Renal cortical epithelial cell (primary cell): ENCODE results near the gene C4orf51. TPM values are rescaled to one million over a fixed set of nuclear protein-coding genes. Genes with fewer than 3 reads are reported as not detected.

Source experiments
- DNase-seq: peaks from one replicate; pipeline ENCODE4 v3.0.0-alpha.2; 2011; ENCODE audit warnings: low read depth
- total RNA-seq: library from RNA; depleted of rRNA; stranded (reverse); fragments of >200 nt; gene quantifications from 2 replicates; pipeline ENCODE4 v1.2.3, GENCODE V29; 2014

C4orf51 gene
- total RNA-seq, 1 donor from 2014 or later: not detected

DNA sequence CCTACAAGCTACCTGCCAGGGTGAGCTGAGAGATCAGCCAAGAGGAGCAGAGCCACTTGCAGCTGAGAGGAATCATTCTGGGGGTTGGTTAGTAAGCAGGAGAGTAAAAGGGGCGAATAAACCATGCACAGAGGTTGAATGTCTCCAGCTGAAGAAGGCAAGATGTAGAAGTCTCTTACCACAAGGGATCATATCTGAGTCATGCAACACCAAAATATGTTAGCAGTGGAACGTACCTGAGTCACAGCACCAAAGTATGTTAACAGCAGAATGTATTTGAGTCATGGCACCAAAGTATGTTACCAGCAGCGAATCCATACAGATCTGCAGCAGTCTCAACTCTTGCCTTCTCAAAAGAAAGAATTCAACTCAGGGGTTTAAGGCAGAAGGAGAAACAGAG, 29.9 kb downstream of the C4orf51 start:
- DNase-seq: peak; percentile 93

DNA sequence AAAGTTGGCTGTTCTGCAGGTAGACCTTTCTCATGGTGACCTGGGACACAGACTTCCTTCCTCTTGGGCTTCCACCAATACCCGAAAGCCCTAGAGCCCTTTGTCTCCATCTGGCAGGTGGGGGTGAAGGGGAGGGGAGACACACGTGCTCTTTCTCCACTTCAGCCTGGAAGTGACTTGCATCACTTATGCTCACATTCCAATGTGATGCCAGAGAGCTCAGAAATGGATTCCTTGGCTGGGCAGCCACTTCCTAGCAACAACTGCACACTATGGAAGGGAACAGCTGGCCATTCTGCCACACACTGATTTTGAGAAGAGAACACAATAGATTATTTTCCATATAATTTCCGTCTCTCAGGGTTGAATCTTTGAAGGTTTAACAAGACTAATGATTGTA, 36.3 kb downstream of the C4orf51 start:
- peak; percentile 58 for DNase-seq

DNA sequence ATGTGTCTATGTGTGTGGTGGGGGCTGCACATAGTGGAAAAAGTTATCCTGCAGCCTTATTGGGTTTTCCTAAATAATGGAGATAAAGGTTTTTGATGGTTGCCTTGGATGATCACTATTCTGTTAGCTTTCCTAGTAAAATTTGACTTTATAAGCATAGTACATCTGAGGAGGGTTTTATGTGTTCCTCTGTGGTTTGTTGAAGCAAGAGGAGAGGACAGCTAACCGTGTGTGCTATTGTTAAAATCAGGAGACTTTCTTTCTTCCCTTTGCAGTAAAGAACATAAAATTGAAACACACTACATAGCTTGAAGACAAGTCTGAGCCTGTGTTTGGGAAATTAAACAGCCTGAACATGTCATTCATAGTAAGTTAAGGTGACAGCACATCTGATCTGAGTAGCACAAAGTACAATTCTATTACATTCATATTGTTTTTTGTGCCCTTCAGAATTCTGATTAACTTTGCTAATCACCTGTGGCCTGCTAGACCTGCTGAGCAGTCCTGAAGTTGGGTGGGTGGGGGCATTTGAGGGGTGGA, 36.8 kb downstream of the C4orf51 start:
- no peak for DNase-seq

DNA sequence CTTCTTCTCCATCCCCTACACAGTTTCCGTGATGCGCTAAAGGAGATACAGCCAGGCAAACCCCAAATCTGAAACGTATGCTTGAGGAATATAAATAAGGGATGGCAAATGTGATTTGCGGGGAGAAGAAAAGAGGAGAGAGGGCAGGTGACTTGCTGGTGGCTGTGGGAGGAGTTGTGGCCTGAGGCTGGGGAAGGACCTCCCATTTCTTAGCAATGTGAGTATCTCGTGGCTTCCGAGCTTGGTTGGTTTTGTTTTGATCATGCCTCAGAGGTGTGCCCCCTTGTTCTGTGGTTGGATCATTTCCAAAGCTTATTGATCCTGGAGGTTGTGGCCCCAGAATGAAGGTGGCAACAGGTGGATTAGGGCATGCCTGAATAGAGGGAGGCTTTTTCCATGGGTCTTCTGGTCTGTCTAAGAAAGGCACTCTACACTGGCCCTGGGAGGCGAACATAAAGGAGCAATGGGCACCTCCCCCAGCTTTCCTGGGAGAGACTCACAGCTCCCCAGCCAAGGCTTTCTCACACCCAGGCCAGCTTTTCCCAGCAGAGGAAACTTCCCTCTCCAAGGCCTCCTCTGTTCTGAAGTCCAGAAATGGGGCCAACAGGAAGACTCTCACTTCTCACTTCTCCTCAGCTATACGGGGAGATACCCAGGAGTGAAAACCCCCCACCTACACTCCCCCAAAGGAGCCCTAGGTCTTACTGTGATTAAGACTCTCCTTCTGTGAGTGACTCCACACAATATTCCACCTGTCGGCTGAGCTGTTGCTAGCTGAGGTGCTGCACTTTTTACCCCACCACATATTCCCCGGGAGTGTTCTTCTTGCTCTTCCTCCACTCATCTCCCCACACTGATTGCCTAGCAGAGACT, 40.0 kb downstream of the C4orf51 start:
- DNase-seq: peak; percentile 64

DNA sequence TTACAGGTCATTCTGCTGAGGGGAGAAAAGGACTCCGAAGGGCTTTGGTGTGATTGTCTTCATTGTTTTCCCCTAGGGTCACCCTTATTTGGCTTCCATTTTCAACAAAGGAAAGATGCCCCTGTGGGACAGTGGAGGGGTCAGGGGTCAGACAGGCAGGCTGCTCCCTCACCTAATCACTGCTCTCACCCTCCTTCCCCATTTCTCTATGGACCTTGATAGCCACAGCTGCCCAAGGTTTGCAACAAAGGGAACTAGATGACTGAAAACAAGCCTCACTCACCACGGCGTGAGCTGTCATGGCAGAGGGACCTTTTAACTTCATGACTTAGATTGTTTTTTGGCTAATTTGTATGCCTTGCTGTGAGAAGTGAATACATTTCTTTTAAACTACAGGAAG, 40.7 kb downstream of the C4orf51 start:
- no peak for DNase-seq

DNA sequence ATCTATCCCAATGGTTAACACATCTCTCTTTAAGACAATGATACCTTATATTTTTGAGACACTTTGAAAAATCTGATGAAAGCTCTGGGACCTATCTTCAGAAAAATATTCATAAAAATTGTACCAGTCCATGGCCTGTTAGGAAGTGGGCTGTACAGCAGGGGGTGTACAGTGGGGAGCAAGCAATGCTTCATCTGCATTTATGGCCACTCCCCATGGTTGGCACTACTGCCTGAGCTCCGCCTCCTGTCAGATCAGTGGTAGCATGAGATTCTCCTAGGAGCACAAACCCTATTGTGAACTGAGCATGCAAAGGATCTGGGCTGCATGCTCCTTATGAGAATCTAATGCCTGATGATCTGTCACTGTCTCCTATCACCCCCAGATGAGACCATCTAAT, 42.6 kb downstream of the C4orf51 start:
- DNase-seq: no peak

DNA sequence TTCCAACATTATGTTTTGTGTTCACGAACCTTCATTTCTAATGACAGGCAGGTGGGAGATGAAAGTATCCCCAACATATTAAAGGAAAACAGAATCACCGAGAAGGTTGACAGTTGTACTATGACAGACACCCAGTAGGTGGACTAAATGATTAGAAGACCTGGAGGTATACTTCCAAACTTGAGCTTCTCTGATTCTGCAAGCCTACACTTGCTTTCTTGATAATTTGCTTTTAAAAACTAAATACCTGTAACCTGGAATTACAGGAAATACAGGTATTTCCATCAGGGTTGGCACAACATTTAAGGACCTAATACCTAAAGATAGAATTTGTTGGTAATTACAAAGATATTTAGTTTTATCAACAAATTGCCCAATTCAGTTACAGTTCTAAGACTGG, 43.4 kb downstream of the C4orf51 start:
- DNase-seq: no peak

DNA sequence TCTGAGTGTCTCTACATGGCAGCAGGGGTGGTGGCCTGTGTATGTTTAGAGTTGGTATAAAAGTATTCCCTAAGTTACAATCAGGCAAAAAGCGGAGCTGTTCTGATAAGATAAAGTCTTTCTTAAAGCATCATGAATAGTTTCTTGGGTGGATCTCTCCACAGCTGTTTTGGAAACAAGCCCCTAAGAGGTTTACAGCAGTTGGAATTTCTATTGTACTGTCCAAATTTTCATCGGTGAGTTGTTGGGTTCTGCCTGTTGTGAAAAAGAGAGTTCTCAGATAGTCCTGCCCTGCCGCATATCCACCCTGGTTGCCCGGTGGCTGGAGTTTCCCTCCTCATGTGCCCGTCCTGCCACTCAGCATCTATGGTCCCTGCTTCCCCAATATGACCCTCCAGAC, 50.1 kb downstream of the C4orf51 start:
- DNase-seq: no peak

DNA sequence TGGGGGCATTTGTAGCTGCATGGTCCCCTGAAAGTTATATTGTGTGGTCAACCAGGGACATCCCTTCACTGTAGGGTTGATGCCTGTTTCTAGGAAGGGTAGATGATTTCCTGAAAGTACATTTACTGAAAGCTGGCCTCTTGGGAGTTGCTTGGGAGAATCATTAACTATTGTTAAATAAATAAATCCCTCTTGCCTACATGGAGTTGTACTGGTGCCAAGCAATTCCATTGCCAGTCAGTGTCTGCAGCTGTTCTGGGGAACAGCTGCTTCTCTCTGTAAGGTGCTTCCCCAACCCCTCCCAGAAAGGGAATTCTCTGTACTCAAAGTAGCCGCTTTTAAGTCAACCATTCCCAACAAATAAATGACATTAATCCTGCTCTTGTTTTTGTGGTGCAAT, 51.1 kb downstream of the C4orf51 start:
- peak; percentile 98 for DNase-seq

DNA sequence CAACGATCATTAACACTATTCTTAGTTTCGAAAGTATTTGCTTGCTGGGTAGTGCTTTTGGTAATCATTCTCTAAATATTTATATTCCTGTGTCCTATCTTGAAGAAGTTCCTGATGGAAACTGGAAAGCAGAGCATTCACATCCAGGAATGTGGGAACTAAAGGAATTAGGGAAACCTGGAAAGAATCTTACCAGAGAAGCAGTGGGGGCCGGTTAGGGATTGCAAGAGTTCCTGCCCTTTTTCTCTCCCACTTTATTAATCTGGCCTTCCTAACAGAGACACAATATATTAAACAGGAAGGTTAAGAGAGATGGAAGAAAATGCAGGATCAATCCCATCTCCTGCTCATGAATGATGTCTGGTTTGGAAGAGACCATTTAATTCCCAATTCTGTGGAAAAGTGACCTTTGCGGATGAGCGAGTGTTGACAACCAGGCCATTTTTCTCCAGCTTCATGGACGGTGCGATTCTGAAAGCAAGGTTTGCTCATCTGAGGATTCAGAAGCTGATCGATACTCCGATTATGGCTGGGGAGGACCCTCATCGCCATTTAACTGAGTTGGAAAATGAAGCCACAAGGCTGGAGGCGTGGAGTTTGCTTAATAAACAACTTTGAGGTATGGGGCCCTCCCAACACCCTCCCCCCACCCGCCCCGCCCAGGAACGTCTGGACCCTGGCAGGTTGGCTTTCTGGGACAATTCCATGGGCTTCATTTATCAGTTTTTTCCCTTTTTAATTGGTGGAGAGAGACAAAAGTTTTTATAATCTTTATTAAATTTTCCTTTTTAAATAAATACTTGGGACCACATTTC, 52.3 kb downstream of the C4orf51 start:
- DNase-seq: peak; percentile 35

DNA sequence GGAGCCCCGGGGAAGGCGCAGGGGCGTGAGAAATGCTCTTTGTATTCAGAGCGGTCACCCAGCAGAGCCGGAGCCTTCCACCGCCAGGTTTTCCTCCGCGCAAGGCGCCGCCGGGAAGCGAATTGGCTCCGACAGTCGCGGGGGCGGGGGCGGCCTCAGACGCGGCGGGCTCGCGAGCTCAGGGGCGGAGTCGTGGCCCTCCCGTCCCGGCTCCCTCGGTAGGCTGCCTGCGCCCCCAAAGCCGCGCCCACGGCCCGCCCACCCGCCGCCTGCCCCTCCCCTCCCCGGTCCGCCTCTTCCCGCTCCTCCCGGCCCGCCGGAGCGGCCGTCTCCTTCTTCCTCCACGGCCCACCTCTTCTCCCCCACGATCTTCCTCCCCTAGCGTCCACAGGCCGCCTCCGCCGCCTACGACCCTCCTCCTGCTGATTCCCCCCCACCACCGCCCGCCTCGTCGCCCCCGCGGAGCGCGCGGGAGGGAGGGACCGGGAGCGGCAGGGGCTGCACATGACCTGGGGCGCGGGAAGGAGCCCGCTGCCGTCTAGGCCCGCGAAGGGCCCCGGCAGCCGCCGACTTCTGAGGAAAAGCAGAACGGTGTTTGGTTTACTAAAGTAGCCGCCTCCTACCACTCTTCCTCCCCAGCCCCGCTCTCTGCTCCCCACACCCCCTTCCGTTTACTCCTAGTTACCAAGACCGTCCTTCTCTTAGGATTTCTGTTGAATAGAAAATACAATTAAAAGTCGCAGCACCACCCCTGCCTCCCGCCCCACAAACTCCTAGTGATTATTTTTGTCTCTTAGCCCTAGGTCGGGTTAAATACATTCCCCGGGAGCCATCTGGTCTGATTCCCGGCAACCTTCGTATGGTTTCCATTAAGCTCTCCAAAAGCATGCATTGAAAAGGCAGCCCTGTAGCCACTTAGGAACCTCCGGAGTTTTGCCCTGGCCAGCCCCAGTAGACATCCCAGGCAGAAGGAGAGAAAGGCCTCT, 53.2 kb downstream of the C4orf51 start:
- peak; percentile 74 for DNase-seq

DNA sequence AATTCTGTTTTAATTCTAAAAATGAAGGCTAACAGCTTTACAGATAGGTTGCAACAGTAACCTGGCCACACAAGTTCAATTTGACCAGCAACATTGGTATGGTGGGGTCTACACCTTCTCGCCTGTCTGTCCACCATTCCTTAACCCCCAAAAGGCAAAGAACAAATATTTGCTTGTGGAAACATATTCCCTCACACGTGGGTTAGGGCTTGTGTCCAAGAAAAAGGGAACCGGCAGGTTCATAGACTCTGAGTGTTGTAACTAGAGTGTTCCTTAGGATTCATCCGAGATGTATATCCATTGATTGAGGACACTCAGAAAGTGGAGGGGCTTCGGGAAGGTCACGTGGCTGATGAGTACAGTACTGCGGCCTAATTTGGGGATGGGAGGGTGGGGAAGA, 54.1 kb downstream of the C4orf51 start:
- DNase-seq: peak; percentile 28

DNA sequence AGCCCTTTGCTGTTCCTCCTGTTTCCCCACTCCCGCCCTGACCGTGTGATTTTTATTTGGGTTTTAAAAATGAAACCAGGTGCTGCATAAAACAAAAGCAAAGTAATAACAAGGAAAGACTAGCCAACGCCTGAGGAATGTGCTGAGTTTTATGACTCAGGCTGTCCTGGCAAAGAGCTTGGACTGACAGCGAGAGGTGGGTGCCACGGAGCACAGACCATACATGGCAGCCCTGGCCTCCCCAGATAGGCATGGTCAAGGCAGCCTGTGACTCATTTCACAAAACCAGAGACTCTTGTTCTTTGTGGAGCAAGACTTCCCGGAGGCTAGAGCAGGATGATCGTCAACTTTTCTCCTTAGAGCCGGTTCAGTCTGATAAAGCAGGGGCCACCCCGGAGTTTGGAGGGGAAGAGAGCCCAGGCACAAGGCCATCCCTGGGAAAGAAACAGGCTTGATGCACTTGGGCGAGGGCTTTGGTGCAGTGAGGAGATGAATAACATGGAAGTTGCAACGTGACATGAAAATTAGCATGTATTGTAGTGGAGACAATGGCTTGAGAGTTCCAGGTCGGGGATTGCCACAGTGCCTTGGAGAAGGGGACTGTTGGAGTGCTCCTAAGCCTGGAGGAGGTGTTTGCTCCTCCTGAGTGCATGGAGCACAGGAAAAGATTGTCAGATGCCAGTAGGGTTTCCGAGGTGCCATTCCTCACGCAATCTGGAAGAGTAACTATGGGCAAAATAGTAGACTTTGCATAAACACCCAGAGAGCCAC, 54.8 kb downstream of the C4orf51 start:
- peak; percentile 99 for DNase-seq

DNA sequence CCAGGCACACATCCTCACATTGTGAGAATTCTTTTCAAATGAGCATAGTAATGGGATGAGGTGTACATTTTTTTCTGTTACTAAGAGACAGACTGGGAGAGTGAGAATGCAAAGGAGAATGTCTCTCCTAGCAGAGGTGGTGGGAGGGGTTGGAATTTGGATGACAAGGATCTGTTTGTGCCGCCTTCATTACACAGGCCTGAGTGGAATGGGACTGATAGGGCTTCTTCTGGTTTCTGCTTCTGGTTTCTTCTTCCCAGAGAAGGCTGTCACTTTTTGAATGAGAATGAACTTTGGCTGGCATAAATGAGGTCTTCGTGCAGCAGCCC, 55.4 kb downstream of the C4orf51 start:
- peak; percentile 99 for DNase-seq

DNA sequence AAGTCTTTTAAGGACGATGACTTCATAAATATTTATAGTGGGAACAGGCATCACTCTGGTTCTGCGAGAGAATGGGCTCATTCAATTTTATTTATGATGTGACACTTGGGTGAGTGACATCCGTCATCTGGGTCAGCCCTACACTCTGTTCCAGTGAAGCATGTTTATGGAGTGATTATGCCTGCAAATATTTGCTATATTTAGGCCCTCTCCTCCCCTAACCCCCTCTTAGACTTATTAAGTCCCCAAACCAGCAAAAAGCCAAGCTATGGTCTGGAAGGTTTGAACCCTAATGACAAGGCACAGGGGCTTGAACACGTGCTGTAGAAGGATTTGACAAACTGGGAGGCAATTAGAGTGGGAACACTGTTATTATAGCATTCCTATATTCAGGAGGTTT, 55.9 kb downstream of the C4orf51 start:
- DNase-seq: no peak

DNA sequence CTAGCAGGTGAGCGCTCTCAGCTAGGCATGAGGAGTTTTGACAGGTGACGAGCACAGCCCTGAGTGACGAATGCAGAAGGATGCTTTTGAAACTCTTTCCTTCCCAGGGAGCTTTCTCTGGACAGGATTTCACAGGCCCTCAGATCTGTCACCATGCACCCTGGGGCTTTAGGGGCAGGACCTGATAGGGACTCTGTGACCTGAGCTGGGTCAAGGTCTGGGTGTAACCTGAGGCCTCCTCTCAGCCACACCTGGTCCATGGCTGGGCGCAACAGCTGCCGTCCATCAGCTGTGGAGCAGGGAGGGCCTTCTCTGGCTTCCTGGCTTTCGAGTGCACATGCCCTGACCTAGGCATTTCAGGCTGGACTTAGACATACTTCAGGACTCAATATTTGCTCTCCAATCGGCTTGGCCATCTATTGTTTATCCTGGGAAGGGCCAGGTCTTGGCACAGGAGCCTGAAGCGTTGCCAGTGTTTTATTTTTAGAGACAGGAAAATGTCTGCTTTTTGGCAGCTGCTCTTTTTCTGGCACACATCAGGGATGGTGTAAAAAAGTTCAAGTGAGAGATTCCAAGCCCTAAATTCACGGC, 56.4 kb downstream of the C4orf51 start:
- DNase-seq: no peak

DNA sequence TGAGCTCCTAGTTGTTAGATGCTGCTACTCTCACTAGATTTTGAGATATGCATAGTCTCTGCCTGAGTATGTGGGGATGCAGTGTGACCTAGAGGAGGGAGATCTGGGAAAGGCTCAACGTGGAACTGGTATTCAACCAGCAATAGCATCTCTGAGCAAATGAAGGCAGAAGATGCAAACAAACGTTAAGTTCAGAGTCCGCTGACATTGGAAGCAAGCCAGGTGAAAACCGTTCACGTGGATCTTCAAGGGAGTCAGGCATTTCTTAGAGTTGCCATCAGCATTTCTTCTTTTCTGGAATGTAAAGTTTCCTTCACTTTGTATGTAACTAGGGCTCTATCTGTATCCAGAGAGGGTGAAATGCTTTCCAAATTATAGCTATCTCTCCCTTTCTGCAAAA, 59.9 kb downstream of the C4orf51 start:
- DNase-seq: peak; percentile 78

DNA sequence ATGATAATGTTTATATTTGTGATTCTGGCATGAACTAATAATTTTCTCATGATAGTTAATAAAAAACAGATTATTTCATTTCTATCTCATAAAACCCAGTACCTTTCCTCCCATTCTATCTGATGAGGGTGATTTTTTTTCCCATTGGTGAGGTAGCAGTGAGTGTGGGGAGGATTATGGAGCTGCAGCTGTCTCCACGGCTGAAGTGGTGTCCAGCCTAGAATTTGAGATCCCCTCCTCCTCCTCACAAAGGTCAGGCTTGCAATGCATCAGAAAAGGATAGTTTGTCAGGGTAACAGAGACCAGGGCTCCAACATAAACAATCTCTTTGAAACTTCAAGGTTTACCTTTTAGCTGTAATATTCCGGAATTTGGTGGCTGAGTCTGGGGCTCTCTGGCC, 60.9 kb downstream of the C4orf51 start:
- no peak for DNase-seq

DNA sequence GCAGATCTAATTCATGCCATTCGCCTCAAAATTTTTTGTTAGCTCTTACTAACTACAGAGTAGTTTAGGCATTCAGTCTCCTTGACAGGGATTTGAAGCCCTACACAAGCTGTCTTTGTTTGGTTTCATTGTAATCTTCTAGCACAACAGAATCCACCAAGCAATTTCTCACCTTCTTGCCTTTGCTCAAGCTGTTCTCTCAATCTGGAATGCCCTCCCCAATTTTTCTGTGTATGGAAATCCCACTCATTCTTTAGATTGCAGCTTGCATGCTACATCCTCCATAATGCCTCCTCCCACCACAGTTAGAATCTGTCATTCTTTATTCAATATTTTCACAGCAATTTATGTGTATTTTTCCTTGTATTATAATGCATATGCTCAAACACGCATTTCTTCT, 63.7 kb downstream of the C4orf51 start:
- no peak for DNase-seq

DNA sequence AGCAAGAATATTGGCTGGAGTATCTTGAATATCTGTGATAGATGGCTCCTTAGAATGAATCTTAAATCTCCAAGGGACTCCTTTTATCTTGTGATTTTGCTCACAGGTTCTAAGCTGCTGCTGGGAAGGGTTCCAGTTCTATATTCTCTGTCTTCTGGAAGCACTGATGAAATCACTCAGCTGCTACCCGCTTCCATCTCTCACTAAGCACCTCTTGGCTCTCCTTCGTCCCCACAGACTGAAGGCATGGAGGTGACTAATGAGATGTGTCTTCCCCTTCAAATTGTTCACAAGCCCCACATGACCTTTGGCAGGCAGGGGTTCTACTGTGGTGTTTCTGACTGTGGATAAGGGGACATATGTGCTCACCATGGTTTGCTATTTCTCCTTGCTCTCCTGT, 75.9 kb downstream of the C4orf51 start:
- no peak for DNase-seq

DNA sequence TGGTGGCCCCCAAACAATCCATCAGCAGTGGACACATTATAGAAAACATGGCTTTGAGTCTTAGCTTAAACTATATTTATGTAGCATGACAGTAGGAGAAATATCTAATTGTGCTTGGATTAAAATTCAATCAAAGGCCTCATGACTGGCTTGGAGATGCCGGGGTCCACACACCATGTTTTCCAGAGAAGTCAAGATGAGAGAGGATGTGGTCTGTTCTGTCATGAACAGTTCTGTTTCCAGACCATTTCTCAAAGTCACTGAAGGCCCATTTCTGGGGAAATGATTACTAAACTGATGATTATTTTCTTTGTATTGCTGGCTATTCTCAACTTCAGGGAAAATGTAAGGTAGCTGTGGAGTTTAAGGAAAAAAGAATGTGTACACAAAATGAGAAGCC, 76.3 kb downstream of the C4orf51 start:
- DNase-seq: no peak
